Thymus (tissue), 11 donors: ENCODE data around the gene FUT3. TPM values are rescaled to one million over a fixed set of nuclear protein-coding genes. Genes with fewer than 3 reads are reported as not detected.

Experiments
- DNase-seq, 9 donors: peaks; one replicate each; pipeline ENCODE4 v3.0.0-alpha.2; 2013; ENCODE audit warnings: low spot score in 9 of 9, low read depth in 6 of 9, missing footprints in 1 of 9
- H3K27ac ChIP-seq, 2 donors: one replicate each; pipeline ENCODE4 v1.5.1; 2013; ENCODE audit warnings: control low read depth in 1 of 2, low read depth in 1 of 2, low read length in 1 of 2, mild to moderate bottlenecking in 1 of 2, moderate library complexity in 1 of 2
- H3K27me3 ChIP-seq, 2 donors: one replicate each; pipeline ENCODE4 v1.5.1; 2013; ENCODE audit warnings: low read length in 1 of 2; ENCODE audit not compliant: control insufficient read depth in 2 of 2, insufficient read depth in 1 of 2
- H3K36me3 ChIP-seq, 2 donors: one replicate each; pipeline ENCODE4 v1.5.1; 2013; ENCODE audit warnings: low read length in 1 of 2, mild to moderate bottlenecking in 1 of 2, moderate library complexity in 1 of 2; ENCODE audit not compliant: control insufficient read depth in 2 of 2, insufficient read depth in 2 of 2
- H3K4me1 ChIP-seq, 2 donors: one replicate each; pipeline ENCODE4 v1.5.1; 2013; ENCODE audit warnings: low read length in 2 of 2; ENCODE audit not compliant: control insufficient read depth in 2 of 2, insufficient read depth in 2 of 2
- H3K4me3 ChIP-seq, 2 donors: one replicate each; pipeline ENCODE4 v1.5.1; 2013; ENCODE audit warnings: low read length in 2 of 2, control low read depth in 1 of 2, mild to moderate bottlenecking in 1 of 2
- H3K9me3 ChIP-seq, 2 donors: one replicate each; pipeline ENCODE4 v1.5.1; 2013; ENCODE audit warnings: low read length in 1 of 2, mild to moderate bottlenecking in 1 of 2; ENCODE audit not compliant: control insufficient read depth in 2 of 2, insufficient read depth in 1 of 2
- WGBS: extraction: QIAGEN DNeasy Blood & Tissue Kit; methylation state at CpG from one replicate; pipeline ENCODE4 v1.1.7; 2013; 5-methylcytosine and 5-hydroxymethylcytosine counted together
- polyA plus RNA-seq: library from polyadenylated mRNA; stranded (reverse); fragments of 200-250 nt; gene quantifications from one replicate; pipeline ENCODE4 v1.2.3, GENCODE V29; 2013
- total RNA-seq: library from RNA; stranded (reverse); fragments of 120-200 nt; gene quantifications from one replicate; pipeline ENCODE4 v1.2.4, GENCODE V29; 2013
- donor health status: healthy.

The FUT3 gene
- total and polyA plus RNA-seq, 2 donors, result 0.19 to 2.9 TPM

- H3K27ac ChIP-seq, result no peak within 1 kb of the TSS
Observed at GRCh38 chr19:5839065-5840017, 11.9 kb downstream of the FUT3 start, which contains the start of gene FUT6. Gene FUT6, minus strand, starts transcription at chr19:5839702. Its CDS starts 7,135 bp downstream, at chr19:5832567.

GRCh38 chr19:5838353-5839064 lies 12.7 kb downstream of the FUT3 start:
- no peak for DNase-seq
- no peak overlapping the region for H3K4me3 ChIP-seq
- WGBS, result 29% methylated on average over 20 of the region's 20 CpGs

More at GRCh38 chr19:5839065-5840017, 11.9 kb downstream of the FUT3 start, which contains the start of gene FUT6:
- WGBS, result 68% methylated on average over 9 of the region's 9 CpGs
- no peak for DNase-seq
- peaks cover 7 to 10% of the 10 kb centered on the region in 2 donors for H3K27me3 ChIP-seq
- H3K36me3 ChIP-seq, result no peaks in the 10 kb centered on the region
- no peaks in the 10 kb centered on the region for H3K9me3 ChIP-seq
- no peak within 1 kb of the TSS for H3K4me3 ChIP-seq
- peaks cover 0 to 8% of the 10 kb centered on the region in 2 donors for H3K4me1 ChIP-seq

GRCh38 chr19:5837761-5838352 lies 13.4 kb downstream of the FUT3 start:
- Histone ChIP-seq H3K27ac (no peak overlapping the region), H3K27me3 (peaks cover 7 to 10% of the 10 kb centered on the region in 2 donors), H3K4me3 (no peak overlapping the region), H3K9me3 (no peaks in the 10 kb centered on the region), H3K36me3 (no peaks in the 10 kb centered on the region), H3K4me1 (peaks cover 0 to 8% of the 10 kb centered on the region in 2 donors)
- 51% methylated on average over 15 of the region's 15 CpGs for whole genome bisulfite sequencing
- no peak for DNase-seq

More at GRCh38 chr19:5838353-5839064, 12.7 kb downstream of the FUT3 start:
- Histone ChIP-seq H3K27ac (no peak overlapping the region), H3K36me3 (no peaks in the 10 kb centered on the region), H3K27me3 (peaks cover 7 to 10% of the 10 kb centered on the region in 2 donors), H3K4me1 (peaks cover 0 to 8% of the 10 kb centered on the region in 2 donors), H3K9me3 (no peaks in the 10 kb centered on the region)

DNA sequence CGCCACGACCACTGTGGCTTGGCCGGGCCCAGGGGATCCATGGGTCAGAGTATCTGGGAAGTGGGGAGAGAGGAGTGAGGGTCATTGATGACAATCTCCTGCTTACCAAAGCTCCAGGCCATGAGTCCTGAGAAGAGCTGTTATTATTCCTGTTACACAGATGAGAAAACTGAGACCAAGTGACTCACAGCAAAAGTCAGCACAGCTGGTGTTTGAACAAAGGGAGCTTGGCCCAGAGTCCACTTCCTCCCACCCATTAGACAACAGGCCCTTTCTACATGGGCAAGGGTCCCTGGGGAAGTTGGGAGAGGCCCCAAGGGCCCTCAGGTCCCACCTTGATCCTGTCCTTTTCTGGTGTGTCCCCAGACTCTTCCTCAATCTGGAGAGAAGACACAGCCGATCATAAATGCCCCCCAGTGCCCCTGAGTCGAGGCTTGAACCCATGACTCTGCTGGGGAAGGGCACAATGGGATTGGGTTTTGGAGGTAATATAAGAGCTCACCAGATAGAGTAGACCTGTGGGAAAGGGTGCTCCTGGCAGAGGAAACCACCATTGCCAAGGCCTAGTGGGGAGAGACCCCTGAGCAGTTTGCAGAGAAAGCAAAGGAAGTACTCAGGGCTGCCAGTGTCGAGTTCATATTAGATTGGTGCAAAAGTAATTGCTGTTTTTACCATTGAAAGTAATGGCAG lies 18.6 kb downstream of the FUT3 start:
- Histone ChIP-seq H3K4me1 (peaks cover 11 to 18% of the 10 kb centered on the region in 2 donors), H3K27me3 (peaks cover 11 to 27% of the 10 kb centered on the region in 2 donors), H3K4me3 (no peak overlapping the region), H3K27ac (no peak overlapping the region), H3K36me3 (no peaks in the 10 kb centered on the region), H3K9me3 (no peaks in the 10 kb centered on the region)
- 96% methylated on average over 6 of the region's 6 CpGs for WGBS
- DNase-seq, result no peak

DNA sequence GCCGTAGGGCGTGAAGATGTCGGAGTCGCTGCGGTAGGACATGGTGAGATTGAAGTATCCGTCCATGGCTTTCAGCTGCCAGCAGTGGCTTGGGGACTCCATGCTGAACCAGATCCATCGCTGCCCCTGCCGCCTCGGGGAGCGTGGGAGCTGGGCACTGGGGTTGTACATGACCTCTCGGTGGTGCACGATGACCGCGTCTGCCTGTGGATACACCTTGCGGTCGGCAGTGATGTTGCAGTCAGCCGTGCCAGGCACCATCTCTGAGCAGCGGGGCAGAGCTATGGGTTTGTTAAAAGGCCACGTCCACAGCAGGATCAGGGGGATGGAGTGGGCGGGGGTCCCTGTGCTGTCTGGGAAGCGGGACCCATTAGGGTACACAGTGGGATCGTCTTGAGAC lies 19.2 kb downstream of the FUT3 start:
- Histone ChIP-seq H3K4me1 (peaks cover 14 to 23% of the 10 kb centered on the region in 2 donors), H3K36me3 (no peaks in the 10 kb centered on the region), H3K9me3 (peaks cover 0 to under 1% of the 10 kb centered on the region in 2 donors), H3K4me3 (no peak overlapping the region), H3K27ac (no peak overlapping the region), H3K27me3 (peaks cover 11 to 27% of the 10 kb centered on the region in 2 donors)
- DNase-seq, result no peak
- 96% methylated on average over 22 of the region's 22 CpGs for WGBS

GRCh38 chr19:5831159-5831558 lies 20.1 kb downstream of the FUT3 start:
- no peak overlapping the region for H3K4me3 ChIP-seq
- WGBS, result 96% methylated on average over 9 of the region's 9 CpGs

DNA sequence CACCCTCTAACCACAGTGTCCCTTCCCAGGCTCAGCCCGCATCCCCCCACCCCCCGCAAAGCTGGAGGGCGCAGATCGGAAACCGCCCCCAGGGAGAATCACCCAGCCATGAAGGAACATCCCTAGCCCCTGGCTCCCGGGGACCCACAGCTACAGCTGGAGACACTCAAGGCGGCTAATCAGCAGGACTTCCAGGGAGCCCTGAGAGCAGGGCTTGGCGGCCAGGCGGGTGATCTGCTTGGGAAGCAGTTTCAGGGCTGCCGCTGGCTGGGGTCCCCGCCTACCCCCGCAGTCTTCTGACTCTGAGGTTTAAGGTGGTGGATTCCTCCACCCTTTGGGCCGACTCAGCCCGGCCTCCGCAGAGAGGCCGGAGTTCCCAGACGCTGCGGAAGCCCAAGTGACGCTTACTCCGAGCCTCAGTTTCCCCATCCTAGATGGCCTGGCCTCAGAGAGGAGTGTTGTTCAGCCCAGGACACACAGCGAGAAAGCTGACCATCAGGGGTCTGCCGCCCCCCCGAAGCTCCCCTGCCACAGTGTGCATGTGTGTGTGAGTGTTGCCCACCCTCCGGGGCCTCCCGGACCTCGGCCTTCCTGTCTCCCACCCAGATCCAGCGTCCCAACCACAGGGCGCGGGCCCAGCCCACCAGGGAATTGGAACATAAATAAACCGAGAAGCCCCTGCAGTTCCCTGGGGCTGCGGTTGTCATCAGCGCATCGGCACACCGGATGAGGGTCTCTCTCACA lies 21.5 kb downstream of the FUT3 start:
- Histone ChIP-seq H3K36me3 (no peaks in the 10 kb centered on the region), H3K27ac (no peak overlapping the region), H3K4me3 (no peak overlapping the region), H3K9me3 (peaks cover 0 to 9% of the 10 kb centered on the region in 2 donors), H3K27me3 (peaks cover 9 to 29% of the 10 kb centered on the region in 2 donors), H3K4me1 (peaks cover 24 to 34% of the 10 kb centered on the region in 2 donors)
- WGBS, result 85% methylated on average over 34 of the region's 34 CpGs
- no peak for DNase-seq

More at GRCh38 chr19:5831159-5831558, 20.1 kb downstream of the FUT3 start:
- Histone ChIP-seq H3K4me1 (peaks cover 23 to 32% of the 10 kb centered on the region in 2 donors), H3K27me3 (peaks cover 11 to 27% of the 10 kb centered on the region in 2 donors), H3K36me3 (no peaks in the 10 kb centered on the region), H3K27ac (no peak overlapping the region), H3K9me3 (peaks cover 0 to 9% of the 10 kb centered on the region in 2 donors)
- DNase-seq, result no peak
